Heart right ventricle (tissue), 16 donors: Measurements from ENCODE around the gene MYO15B. TPM values are rescaled to one million over a fixed set of nuclear protein-coding genes. Genes with fewer than 3 reads are reported as not detected.

Experiments used
- ATAC-seq, 8 donors: fragments of 200-7000 bp; cut with Tn5 transposase; one replicate each; pipeline ENCODE4 v1.9.1; 2020; ENCODE audit warnings: mild to moderate bottlenecking in 8 of 8, moderate library complexity in 8 of 8, moderate number of reproducible peaks in 1 of 8
- DNase-seq, 2 donors: peaks; one replicate each; pipeline ENCODE4 v3.0.0-alpha.2; 2020
- H3K27ac ChIP-seq, 10 donors: fragments of 200-600 bp; sonication (generic) in 2 of 10; one replicate each; pipeline versions ENCODE4 v1.5.0 to v1.8.0; 2020 to 2022; ENCODE audit warnings: mild to moderate bottlenecking in 3 of 10
- H3K27me3 ChIP-seq, 7 donors: fragments of 200-600 bp; one replicate each; pipeline ENCODE4 v1.8.0; 2021 to 2022; ENCODE audit warnings: mild to moderate bottlenecking in 2 of 7
- H3K36me3 ChIP-seq, 9 donors: fragments of 200-600 bp; sonication (generic) in 1 of 9; one replicate each; pipeline versions ENCODE4 v1.5.0 to v1.8.0; 2020 to 2022; ENCODE audit warnings: mild to moderate bottlenecking in 2 of 9
- H3K4me1 ChIP-seq, 9 donors: fragments of 200-600 bp; sonication (generic) in 1 of 9; one replicate each; pipeline versions ENCODE4 v1.5.0 to v1.8.0; 2020 to 2022; ENCODE audit warnings: mild to moderate bottlenecking in 4 of 9
- H3K4me3 ChIP-seq, 10 donors: fragments of 200-600 bp; sonication (generic) in 2 of 10; one replicate each; pipeline versions ENCODE4 v1.5.0 to v1.8.0; 2020 to 2022; ENCODE audit warnings: mild to moderate bottlenecking in 7 of 10, moderate library complexity in 2 of 10
- H3K9me3 ChIP-seq, 11 donors: fragments of 200-600 bp in 10 of 11; sonication (generic) in 2 of 11; one replicate each; pipeline versions ENCODE4 v1.5.0 to v1.8.0; 2013 to 2022; ENCODE audit warnings: mild to moderate bottlenecking in 2 of 11, control low read depth in 1 of 11, moderate library complexity in 1 of 11
- WGBS, 2 donors: extraction: QIAGEN DNeasy Blood & Tissue Kit; methylation state at CpG; one replicate each; pipeline ENCODE4 v1.1.7; 2013; ENCODE audit warnings: inconsistent platforms in 1 of 2; 5-methylcytosine and 5-hydroxymethylcytosine counted together
- intact Hi-C, 10 donors: fragments of 100-400 bp; cut with DNase I; formaldehyde crosslinking; loops; one replicate each; pipeline versions ENCODE4 v1.11.1 to v1.14.2; 2022
- polyA plus RNA-seq, 2 donors: library from polyadenylated mRNA; stranded (reverse); fragments of 200-250 nt; gene quantifications; one replicate each; pipeline ENCODE4 v1.2.3, GENCODE V29; 2013
- total RNA-seq, 10 donors: library from RNA; stranded (reverse); fragmentation: NEBNext Ultra II Directional in 3 of 10; extraction: Animal tissue kit (Norgen Biotek cat#: 25700) in 3 of 10; gene quantifications; one replicate each; pipeline versions ENCODE4 v1.2.1 to v1.2.4, GENCODE V29; 2021 to 2023
- TF ChIP-seq, protein P1 (sequence below), 9 donors: fragments of 200-600 bp; sonication (generic) in 2 of 9; IDR thresholded peaks; one replicate each; pipeline versions ENCODE4 v1.5.0 to v1.8.0; 2021 to 2022; ENCODE audit warnings: antibody characterized with exemption in 9 of 9, mild to moderate bottlenecking in 5 of 9, moderate library complexity in 1 of 9
- donor health status: Arrhythmogenic right ventricular cardiomyopathy.
- donor health status: ischemic (EF 13 %, LVEDD 7.1; RV severe dilation, severe dysfunction).
- donor health status: healthy with polysubstance abuse.
- donor health status: DM: no; HTN: yes; CAD: no.
- donor health status: DM: no; HTN: no; CAD: no.
- donor health status: ischemic (EF 25% LVEDD 6.9; RV normal size, moderate dysfunction).
- donor health status: ischemic (EF 25% LVEDD 5.7; RV mildly dilated, moderate dysfunction).
- donor health status: healthy.
- donor health status: DM: yes; HTN: yes; CAD: no.
- donor health status: Ischemic cardiomyopathy.
- donor health status: ischemic (EF 35%, LVEDD 5.7; RV mildly dilated, moderate dysfunction).
- donor health status: nonischemic (EF 11% LVEDD 7.7; RV severe dilation, severe dysfunction).
- donor health status: DM: yes; HTN: yes; CAD: no.
- donor health status: PGD.
- donor health status: ischemic (EF 29% LVEDD 5.4; RV normal size, mild dysfunction).
- donor health status: nonischemic (EF 23%, LVEDD 6.1; RV moderate dilation, normal function).

MYO15B gene
- total and polyA plus RNA-seq, 12 donors: 27.9 to 205 (median 45.8) TPM

GRCh38 chr17:75641343-75641742 is 53.7 kb downstream of the MYO15B start:
- TF ChIP-seq, protein P1, sequence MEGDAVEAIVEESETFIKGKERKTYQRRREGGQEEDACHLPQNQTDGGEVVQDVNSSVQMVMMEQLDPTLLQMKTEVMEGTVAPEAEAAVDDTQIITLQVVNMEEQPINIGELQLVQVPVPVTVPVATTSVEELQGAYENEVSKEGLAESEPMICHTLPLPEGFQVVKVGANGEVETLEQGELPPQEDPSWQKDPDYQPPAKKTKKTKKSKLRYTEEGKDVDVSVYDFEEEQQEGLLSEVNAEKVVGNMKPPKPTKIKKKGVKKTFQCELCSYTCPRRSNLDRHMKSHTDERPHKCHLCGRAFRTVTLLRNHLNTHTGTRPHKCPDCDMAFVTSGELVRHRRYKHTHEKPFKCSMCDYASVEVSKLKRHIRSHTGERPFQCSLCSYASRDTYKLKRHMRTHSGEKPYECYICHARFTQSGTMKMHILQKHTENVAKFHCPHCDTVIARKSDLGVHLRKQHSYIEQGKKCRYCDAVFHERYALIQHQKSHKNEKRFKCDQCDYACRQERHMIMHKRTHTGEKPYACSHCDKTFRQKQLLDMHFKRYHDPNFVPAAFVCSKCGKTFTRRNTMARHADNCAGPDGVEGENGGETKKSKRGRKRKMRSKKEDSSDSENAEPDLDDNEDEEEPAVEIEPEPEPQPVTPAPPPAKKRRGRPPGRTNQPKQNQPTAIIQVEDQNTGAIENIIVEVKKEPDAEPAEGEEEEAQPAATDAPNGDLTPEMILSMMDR (IDR thresholded peaks at IDR 0.05): no peak
- peaks cover 0 to 50% (median 0%) of the 10 kb centered on the region in 9 donors for H3K36me3 ChIP-seq
- ATAC-seq: peak; percentile 44 to 81 (median 66)

GRCh38 chr17:75642182-75642783 is 54.7 kb downstream of the MYO15B start:
- 86 to 87% methylated on average over 7 of the region's 7 CpGs for WGBS, 2 donors
- Histone ChIP-seq H3K27me3 (no peaks in the 10 kb centered on the region), H3K9me3 (no peaks in the 10 kb centered on the region), H3K27ac (peak overlapping the region in 7 of 10 donors; percentile 10 to 78 (median 65)), H3K4me3 (no peak overlapping the region), H3K36me3 (peaks cover 0 to 59% (median 0%) of the 10 kb centered on the region in 9 donors), H3K4me1 (peaks cover 0 to 53% (median 33%) of the 10 kb centered on the region in 9 donors)
- intact Hi-C loops: no loop called here
- ATAC-seq (no peak), DNase-seq (no peak)
- TF ChIP-seq, protein P1 (IDR thresholded peaks at IDR 0.05): no peak

More at GRCh38 chr17:75641343-75641742, 53.7 kb downstream of the MYO15B start:
- DNase-seq: peak in 1 of 2 donors; percentile 60
- H3K9me3 ChIP-seq: no peaks in the 10 kb centered on the region
- no peak overlapping the region for H3K4me3 ChIP-seq
- intact Hi-C loops: no loop called here
- peak overlapping the region in 8 of 10 donors; percentile 10 to 78 (median 65) for H3K27ac ChIP-seq
- no peaks in the 10 kb centered on the region for H3K27me3 ChIP-seq
- peaks cover 0 to 63% (median 42%) of the 10 kb centered on the region in 9 donors for H3K4me1 ChIP-seq
- 55 to 67% methylated on average over 9 of the region's 9 CpGs for WGBS, 2 donors

GRCh38 chr17:75642784-75643642 is 55.4 kb downstream of the MYO15B start:
- no peaks in the 10 kb centered on the region for H3K27me3 ChIP-seq
- ATAC-seq: peak in 2 of 8 donors; percentile 24 to 27
- DNase-seq: no peak
- intact Hi-C loops: no loop called here
- no peaks in the 10 kb centered on the region for H3K9me3 ChIP-seq
- 77 to 81% methylated on average over 17 of the region's 17 CpGs for WGBS, 2 donors
- TF ChIP-seq, protein P1 (IDR thresholded peaks at IDR 0.05): no peak
- no peak overlapping the region for H3K4me3 ChIP-seq
- peaks cover 0 to 48% (median 27%) of the 10 kb centered on the region in 9 donors for H3K4me1 ChIP-seq
- H3K27ac ChIP-seq: peak overlapping the region in 5 of 10 donors; percentile 8 to 67 (median 19)
- H3K36me3 ChIP-seq: peaks cover 0 to 66% (median 0%) of the 10 kb centered on the region in 9 donors

- WGBS, 2 donors: 93 to 95% methylated on average over 7 of the region's 7 CpGs
Measured at GRCh38 chr17:75643643-75644017, 56.0 kb downstream of the MYO15B start.

More at GRCh38 chr17:75643643-75644017, 56.0 kb downstream of the MYO15B start:
- DNase-seq: no peak
- no peak overlapping the region for H3K4me3 ChIP-seq
- H3K36me3 ChIP-seq: peaks cover 0 to 70% (median under 1%) of the 10 kb centered on the region in 9 donors
- H3K27me3 ChIP-seq: no peaks in the 10 kb centered on the region
- intact Hi-C loops: no loop called here
- no peaks in the 10 kb centered on the region for H3K9me3 ChIP-seq
- TF ChIP-seq, protein P1 (IDR thresholded peaks at IDR 0.05): no peak
- no peak for ATAC-seq
- peaks cover 0 to 43% (median 27%) of the 10 kb centered on the region in 9 donors for H3K4me1 ChIP-seq
- peak overlapping the region in 2 of 10 donors; percentile 19 to 67 for H3K27ac ChIP-seq
